Skeletal muscle satellite cell (primary cell): ENCODE measurements around the gene CCDC158.

Experiments
- H3K27me3 ChIP-seq: 2 replicates; pipeline ENCODE4 v1.7.0; 2013; ENCODE audit warnings: low read length; ENCODE audit not compliant: control insufficient read depth, insufficient read depth
- H3K36me3 ChIP-seq: 2 replicates; pipeline ENCODE4 v1.7.0; 2013; ENCODE audit warnings: mild to moderate bottlenecking, control low read depth, low read length; ENCODE audit not compliant: insufficient read depth
- H3K4me1 ChIP-seq: 2 replicates; pipeline ENCODE4 v1.7.0; 2013; ENCODE audit warnings: low read length; ENCODE audit not compliant: control insufficient read depth, insufficient read depth
- H3K4me2 ChIP-seq: 2 replicates; pipeline ENCODE4 v1.7.0; 2013; ENCODE audit warnings: mild to moderate bottlenecking, low read length
- H3K4me3 ChIP-seq: 2 replicates; pipeline ENCODE4 v1.7.0; 2013; ENCODE audit warnings: low read length
- H3K9ac ChIP-seq: 2 replicates; pipeline ENCODE4 v1.7.0; 2013; ENCODE audit warnings: mild to moderate bottlenecking, low read depth, low read length, moderate library complexity
- H3K9me3 ChIP-seq: replicated peaks from 2 replicates; pipeline ENCODE4 v1.7.0; 2013; ENCODE audit warnings: mild to moderate bottlenecking, control low read depth, low read length

The CCDC158 gene

GRCh38 chr4:76383001-76383400 lies 37.9 kb downstream of the CCDC158 start:
- Histone ChIP-seq H3K4me3 (no peak overlapping the region), H3K36me3 (no peaks in the 10 kb centered on the region), H3K4me1 (no peaks in the 10 kb centered on the region), H3K9ac (no peak overlapping the region), H3K27me3 (peaks cover 4% of the 10 kb centered on the region), H3K9me3 (no peaks in the 10 kb centered on the region), H3K4me2 (no peak overlapping the region)

GRCh38 chr4:76381986-76382385 lies 39.0 kb downstream of the CCDC158 start:
- H3K9ac ChIP-seq = no peak overlapping the region
- peaks cover 6% of the 10 kb centered on the region for H3K4me1 ChIP-seq
- H3K4me3 ChIP-seq = no peak overlapping the region
- H3K36me3 ChIP-seq = no peaks in the 10 kb centered on the region
- H3K27me3 ChIP-seq = peaks cover 4% of the 10 kb centered on the region
- H3K9me3 ChIP-seq = no peaks in the 10 kb centered on the region
- H3K4me2 ChIP-seq = no peak overlapping the region

GRCh38 chr4:76380561-76380960 lies 40.4 kb downstream of the CCDC158 start:
- H3K4me1 ChIP-seq = peaks cover 6% of the 10 kb centered on the region
- no peaks in the 10 kb centered on the region for H3K36me3 ChIP-seq
- no peaks in the 10 kb centered on the region for H3K9me3 ChIP-seq
- H3K27me3 ChIP-seq = peaks cover 3% of the 10 kb centered on the region
- H3K4me2 ChIP-seq = no peak overlapping the region
- H3K4me3 ChIP-seq = no peak overlapping the region
- no peak overlapping the region for H3K9ac ChIP-seq

GRCh38 chr4:76377911-76378310 lies 43.0 kb downstream of the CCDC158 start:
- Histone ChIP-seq H3K4me2 (no peak overlapping the region), H3K9me3 (no peaks in the 10 kb centered on the region), H3K4me1 (peaks cover 15% of the 10 kb centered on the region), H3K4me3 (no peak overlapping the region), H3K36me3 (no peaks in the 10 kb centered on the region), H3K27me3 (no peaks in the 10 kb centered on the region), H3K9ac (no peak overlapping the region)

- H3K36me3 ChIP-seq = no peaks in the 10 kb centered on the region
- no peaks in the 10 kb centered on the region for H3K27me3 ChIP-seq
- H3K4me2 ChIP-seq = no peak overlapping the region
- no peak overlapping the region for H3K4me3 ChIP-seq
- H3K9me3 ChIP-seq = no peaks in the 10 kb centered on the region
- peaks cover 15% of the 10 kb centered on the region for H3K4me1 ChIP-seq
- H3K9ac ChIP-seq = no peak overlapping the region
Measured at GRCh38 chr4:76377481-76377901, 43.5 kb downstream of the CCDC158 start.

- H3K36me3 ChIP-seq = no peaks in the 10 kb centered on the region
- H3K27me3 ChIP-seq = no peaks in the 10 kb centered on the region
- no peaks in the 10 kb centered on the region for H3K9me3 ChIP-seq
- H3K4me3 ChIP-seq = no peak overlapping the region
- H3K9ac ChIP-seq = no peak overlapping the region
- H3K4me1 ChIP-seq = peaks cover 15% of the 10 kb centered on the region
- H3K4me2 ChIP-seq = no peak overlapping the region
Measured at GRCh38 chr4:76376534-76376933, 44.4 kb downstream of the CCDC158 start.

GRCh38 chr4:76375703-76376102 lies 45.2 kb downstream of the CCDC158 start:
- no peaks in the 10 kb centered on the region for H3K27me3 ChIP-seq

GRCh38 chr4:76374798-76375197 lies 46.1 kb downstream of the CCDC158 start:
- Histone ChIP-seq H3K9me3 (no peaks in the 10 kb centered on the region), H3K9ac (no peak overlapping the region), H3K36me3 (no peaks in the 10 kb centered on the region), H3K4me3 (no peak overlapping the region), H3K27me3 (no peaks in the 10 kb centered on the region), H3K4me1 (peaks cover 15% of the 10 kb centered on the region), H3K4me2 (peak overlapping the region; percentile 65)

More at GRCh38 chr4:76375703-76376102, 45.2 kb downstream of the CCDC158 start:
- no peaks in the 10 kb centered on the region for H3K36me3 ChIP-seq
- H3K4me3 ChIP-seq = no peak overlapping the region
- peaks cover 15% of the 10 kb centered on the region for H3K4me1 ChIP-seq
- H3K9me3 ChIP-seq = no peaks in the 10 kb centered on the region
- H3K4me2 ChIP-seq = no peak overlapping the region
- H3K9ac ChIP-seq = no peak overlapping the region

GRCh38 chr4:76373919-76374552 lies 46.9 kb downstream of the CCDC158 start:
- Histone ChIP-seq H3K36me3 (no peaks in the 10 kb centered on the region), H3K9me3 (no peaks in the 10 kb centered on the region), H3K27me3 (no peaks in the 10 kb centered on the region), H3K9ac (peak overlapping the region; percentile 34), H3K4me3 (peak overlapping the region; percentile 48), H3K4me2 (peak overlapping the region; percentile 65), H3K4me1 (peaks cover 15% of the 10 kb centered on the region)

- H3K9ac ChIP-seq = no peak overlapping the region
- H3K4me1 ChIP-seq = peaks cover 6% of the 10 kb centered on the region
- no peak overlapping the region for H3K4me2 ChIP-seq
- no peaks in the 10 kb centered on the region for H3K9me3 ChIP-seq
- no peaks in the 10 kb centered on the region for H3K36me3 ChIP-seq
- peaks cover 12% of the 10 kb centered on the region for H3K27me3 ChIP-seq
- H3K4me3 ChIP-seq = no peak overlapping the region
Measured at GRCh38 chr4:76366737-76367136, 54.2 kb downstream of the CCDC158 start.

GRCh38 chr4:76365636-76366035 lies 55.3 kb downstream of the CCDC158 start:
- Histone ChIP-seq H3K4me3 (no peak overlapping the region), H3K4me2 (no peak overlapping the region)

GRCh38 chr4:76364763-76365162 lies 56.2 kb downstream of the CCDC158 start:
- Histone ChIP-seq H3K27me3 (peaks cover 14% of the 10 kb centered on the region), H3K9ac (no peak overlapping the region), H3K4me1 (peaks cover 6% of the 10 kb centered on the region), H3K4me2 (no peak overlapping the region), H3K9me3 (no peaks in the 10 kb centered on the region), H3K36me3 (no peaks in the 10 kb centered on the region), H3K4me3 (no peak overlapping the region)

More at GRCh38 chr4:76365636-76366035, 55.3 kb downstream of the CCDC158 start:
- no peaks in the 10 kb centered on the region for H3K9me3 ChIP-seq
- no peak overlapping the region for H3K9ac ChIP-seq
- peaks cover 12% of the 10 kb centered on the region for H3K27me3 ChIP-seq
- H3K36me3 ChIP-seq = no peaks in the 10 kb centered on the region
- peaks cover 6% of the 10 kb centered on the region for H3K4me1 ChIP-seq
